Type B pancreatic cell (in vitro differentiated cells): ENCODE results near the gene RPL28. TPM values are rescaled to one million over a fixed set of nuclear protein-coding genes. Genes with fewer than 3 reads are reported as not detected.

ENCODE experiments used
- DNase-seq: peaks from one replicate; pipeline ENCODE4 v3.0.0; 2021; ENCODE audit warnings: mixed read lengths; ENCODE audit not compliant: unreplicated experiment; ENCODE audit errors: extremely low spot score
- H3K27ac Mint-ChIP-seq: 2 replicates; pipeline ENCODE4 v1.8.0; 2021; ENCODE audit warnings: mild to moderate bottlenecking, mixed read lengths
- H3K27me3 Mint-ChIP-seq: 2 replicates; pipeline ENCODE4 v1.8.0; 2021; ENCODE audit warnings: mixed read lengths
- H3K36me3 Mint-ChIP-seq: 2 replicates; pipeline ENCODE4 v1.8.0; 2021; ENCODE audit warnings: mixed read lengths
- H3K4me1 Mint-ChIP-seq: one replicate; pipeline ENCODE4 v1.8.0; 2021; ENCODE audit warnings: mixed read lengths; ENCODE audit not compliant: unreplicated experiment
- H3K4me3 Mint-ChIP-seq: 2 replicates; pipeline ENCODE4 v1.8.0; 2021; ENCODE audit warnings: mild to moderate bottlenecking, mixed read lengths
- H3K9me3 Mint-ChIP-seq: 2 replicates; pipeline ENCODE4 v1.8.0; 2021; ENCODE audit warnings: mixed read lengths
- total RNA-seq: library from RNA; stranded (reverse); gene quantifications from 2 replicates; pipeline ENCODE4 v1.2.1, GENCODE V29; 2021; ENCODE audit warnings: low replicate concordance
- TF ChIP-seq, protein P1 (sequence below): fragments of 200-600 bp; sonication (generic); conservative IDR thresholded peaks from 2 replicates; pipeline ENCODE4 v1.5.0; 2021; ENCODE audit warnings: antibody characterized with exemption, mild to moderate bottlenecking

The RPL28 gene
- total RNA-seq, 1 donor from 2014 or later, result 1,799 TPM

DNA sequence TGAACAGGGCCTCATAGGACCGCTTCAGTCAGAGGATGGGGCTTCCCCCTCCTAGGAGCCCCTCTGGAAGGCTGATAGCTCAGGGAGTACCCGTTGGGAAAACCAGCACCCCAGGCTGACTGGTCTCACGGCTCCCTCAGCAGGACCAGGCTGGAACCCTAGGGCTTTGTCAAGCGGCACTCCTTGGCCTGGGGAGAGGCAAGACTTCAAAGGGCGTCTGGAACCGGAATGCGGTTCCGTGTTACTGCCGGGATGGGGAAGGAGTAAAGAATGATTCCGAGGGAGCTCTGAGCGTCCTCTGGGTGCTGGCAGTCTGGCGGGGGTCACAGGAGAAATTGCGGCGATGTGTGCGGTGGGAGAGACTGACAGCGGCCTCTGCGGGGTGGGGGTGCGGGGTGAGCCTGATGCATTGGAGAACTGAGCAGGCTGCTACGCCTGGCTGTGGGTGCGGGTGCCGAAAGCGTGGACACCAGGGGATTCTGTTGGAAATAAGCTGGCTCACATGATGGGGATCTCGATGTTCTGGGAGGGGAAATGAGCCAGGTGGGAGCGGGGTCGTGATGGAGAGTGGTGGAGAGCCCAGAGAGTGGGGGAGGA is 33.1 kb upstream of the RPL28 start:
- no peak for DNase-seq
- Mint-ChIP-seq H3K9me3 (no peaks in the 10 kb centered on the region), H3K4me3 (peak overlapping the region; percentile 79), H3K27me3 (peaks cover 66% of the 10 kb centered on the region), H3K4me1 (peaks cover 12% of the 10 kb centered on the region), H3K36me3 (no peaks in the 10 kb centered on the region), H3K27ac (no peak overlapping the region)
- TF ChIP-seq, protein P1, sequence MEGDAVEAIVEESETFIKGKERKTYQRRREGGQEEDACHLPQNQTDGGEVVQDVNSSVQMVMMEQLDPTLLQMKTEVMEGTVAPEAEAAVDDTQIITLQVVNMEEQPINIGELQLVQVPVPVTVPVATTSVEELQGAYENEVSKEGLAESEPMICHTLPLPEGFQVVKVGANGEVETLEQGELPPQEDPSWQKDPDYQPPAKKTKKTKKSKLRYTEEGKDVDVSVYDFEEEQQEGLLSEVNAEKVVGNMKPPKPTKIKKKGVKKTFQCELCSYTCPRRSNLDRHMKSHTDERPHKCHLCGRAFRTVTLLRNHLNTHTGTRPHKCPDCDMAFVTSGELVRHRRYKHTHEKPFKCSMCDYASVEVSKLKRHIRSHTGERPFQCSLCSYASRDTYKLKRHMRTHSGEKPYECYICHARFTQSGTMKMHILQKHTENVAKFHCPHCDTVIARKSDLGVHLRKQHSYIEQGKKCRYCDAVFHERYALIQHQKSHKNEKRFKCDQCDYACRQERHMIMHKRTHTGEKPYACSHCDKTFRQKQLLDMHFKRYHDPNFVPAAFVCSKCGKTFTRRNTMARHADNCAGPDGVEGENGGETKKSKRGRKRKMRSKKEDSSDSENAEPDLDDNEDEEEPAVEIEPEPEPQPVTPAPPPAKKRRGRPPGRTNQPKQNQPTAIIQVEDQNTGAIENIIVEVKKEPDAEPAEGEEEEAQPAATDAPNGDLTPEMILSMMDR, result no peak

DNA sequence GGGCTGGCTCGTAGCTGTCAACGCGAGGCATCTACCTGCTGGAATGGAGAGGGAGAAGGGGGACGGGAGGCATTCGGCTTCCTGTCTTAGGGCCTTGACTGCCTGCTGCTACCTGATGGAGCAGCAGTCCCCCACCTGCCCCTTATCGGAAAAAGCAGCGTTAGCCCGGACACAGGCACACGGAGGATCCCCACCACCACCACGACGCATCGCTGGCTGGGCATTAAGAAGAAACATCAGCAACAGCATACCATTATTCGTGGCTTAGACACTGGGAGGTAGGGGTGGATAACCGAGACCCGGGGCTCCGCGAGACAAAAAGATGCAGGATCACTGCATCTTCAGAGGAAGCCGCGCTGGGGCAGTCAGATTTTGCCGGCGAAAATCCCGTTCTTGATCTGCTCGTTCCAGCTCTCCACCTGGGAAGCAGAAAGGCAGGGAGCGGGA is 32.4 kb upstream of the RPL28 start:
- Mint-ChIP-seq H3K4me1 (peaks cover 7% of the 10 kb centered on the region), H3K36me3 (no peaks in the 10 kb centered on the region), H3K4me3 (peak overlapping the region; percentile 79), H3K9me3 (no peaks in the 10 kb centered on the region), H3K27me3 (peaks cover 72% of the 10 kb centered on the region), H3K27ac (no peak overlapping the region)
- DNase-seq, result no peak
- TF ChIP-seq, protein P1, result no peak

DNA sequence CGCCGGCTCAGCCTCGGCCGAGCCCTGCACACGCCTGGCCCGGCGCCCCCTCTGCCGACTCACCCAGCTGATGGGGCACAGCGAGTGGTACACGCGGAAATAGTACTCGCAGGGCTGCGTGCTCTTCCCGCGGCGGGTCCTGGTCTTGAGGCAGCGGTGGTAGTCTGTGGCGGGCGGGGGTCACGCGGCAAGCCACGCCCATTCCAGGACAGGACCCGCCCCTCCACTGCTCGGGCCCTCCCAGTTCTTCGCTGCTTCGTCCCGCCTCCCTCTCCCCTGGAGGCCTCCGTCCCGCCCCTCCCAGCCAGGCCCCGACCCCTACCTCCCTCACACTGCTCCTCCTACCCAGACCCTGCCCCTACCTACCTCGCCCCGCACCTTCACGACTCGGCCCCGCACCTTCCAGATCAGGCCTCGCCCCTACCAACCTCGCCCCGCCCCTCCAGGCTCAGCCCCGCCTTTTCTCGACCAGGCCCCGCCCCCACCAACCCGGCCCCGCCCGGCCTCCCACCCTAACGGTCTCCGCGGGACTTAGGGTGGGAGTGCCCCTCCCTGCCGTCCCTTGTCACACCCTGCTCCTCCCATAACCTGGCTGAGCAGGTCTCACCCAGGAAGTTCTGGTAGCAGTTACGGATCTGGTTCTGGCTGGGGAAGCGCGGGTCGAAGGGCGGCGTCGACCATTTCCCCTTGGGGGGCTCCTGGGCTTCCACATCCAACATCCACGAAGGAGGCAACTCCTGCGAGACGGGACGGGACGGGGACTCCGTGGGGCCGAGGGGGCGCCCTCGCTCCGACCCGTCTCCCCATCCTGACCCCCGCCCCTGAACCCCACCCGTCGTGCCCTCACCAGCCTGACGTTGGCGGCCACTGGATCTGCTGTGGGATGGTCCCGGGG is 31.7 kb upstream of the RPL28 start:
- peaks cover 72% of the 10 kb centered on the region for H3K27me3 Mint-ChIP-seq
- H3K9me3 Mint-ChIP-seq, result no peaks in the 10 kb centered on the region
- H3K36me3 Mint-ChIP-seq, result no peaks in the 10 kb centered on the region
- DNase-seq, result peak; percentile 75
- peaks cover 7% of the 10 kb centered on the region for H3K4me1 Mint-ChIP-seq
- TF ChIP-seq, protein P1, result no peak
- H3K4me3 Mint-ChIP-seq, result peak overlapping the region; percentile 79
- no peak overlapping the region for H3K27ac Mint-ChIP-seq

DNA sequence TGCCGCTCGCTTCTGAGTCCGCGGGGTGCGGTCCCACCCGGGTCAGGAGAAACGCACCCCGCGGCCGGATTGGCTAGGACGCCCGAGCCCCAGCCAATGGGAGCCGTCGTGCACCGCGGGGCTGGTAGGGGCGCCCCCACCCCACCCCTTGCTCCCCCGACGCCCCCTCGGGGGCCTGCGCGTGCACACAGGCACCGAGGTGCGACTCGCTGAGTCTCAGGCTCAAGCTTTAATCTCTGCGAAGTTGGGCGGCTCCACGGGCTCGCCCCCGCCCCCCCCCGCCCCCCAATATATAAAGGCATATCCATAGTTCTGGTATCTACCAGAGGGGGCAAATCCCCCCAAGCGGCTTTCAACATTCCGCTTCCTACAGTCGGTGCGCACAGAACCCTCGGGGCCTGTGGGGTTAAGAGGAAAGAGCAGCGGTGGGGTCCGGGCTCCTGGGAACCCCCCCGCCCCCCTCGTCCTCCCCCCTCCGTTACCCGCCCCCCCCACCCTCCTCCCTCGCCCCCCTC is 31.0 kb upstream of the RPL28 start, which contains the start of gene COX6B2:
Gene COX6B2, minus strand, starts transcription at position 22 of the 515 bp plus-strand sequence. CDS start 198 bp downstream, outside the sequence.
- Mint-ChIP-seq H3K36me3 (no peaks in the 10 kb centered on the region), H3K9me3 (no peaks in the 10 kb centered on the region), H3K4me1 (peaks cover 7% of the 10 kb centered on the region), H3K4me3 (peak within 1 kb of the TSS; percentile 79), H3K27me3 (peaks cover 72% of the 10 kb centered on the region), H3K27ac (no peak within 1 kb of the TSS)
- DNase-seq, result no peak
- TF ChIP-seq, protein P1, result no peak

DNA sequence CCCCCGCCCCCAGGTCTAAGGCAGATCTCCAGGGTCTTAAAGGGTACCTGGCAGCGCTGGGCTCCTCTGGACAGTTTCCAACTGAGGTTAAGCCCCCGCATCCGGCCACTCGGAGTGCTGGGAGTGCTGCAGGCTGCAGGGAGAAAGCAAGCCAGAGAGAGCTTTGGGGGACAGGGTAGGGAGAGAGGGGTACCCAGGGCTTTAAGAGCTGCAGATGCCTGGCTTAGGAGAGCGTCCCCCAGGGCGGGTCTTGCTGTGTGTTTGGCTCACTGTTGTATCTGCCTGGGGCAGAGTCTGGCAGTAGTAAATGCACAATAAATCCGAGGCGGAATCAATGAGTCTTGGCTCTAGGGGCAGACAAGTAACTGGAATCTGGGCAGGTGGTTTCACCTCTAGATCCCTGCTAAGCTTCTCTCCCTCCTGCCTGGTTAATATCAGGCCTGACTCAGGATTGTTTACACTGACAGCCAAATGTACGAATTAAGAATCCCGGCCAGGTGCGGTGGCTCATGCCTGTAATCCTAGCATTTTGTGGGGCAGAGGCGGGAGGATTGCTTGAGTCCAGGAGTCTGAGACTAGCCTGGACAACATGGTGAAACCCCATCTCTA is 30.4 kb upstream of the RPL28 start:
- DNase-seq, result no peak
- peaks cover 7% of the 10 kb centered on the region for H3K4me1 Mint-ChIP-seq
- H3K9me3 Mint-ChIP-seq, result no peaks in the 10 kb centered on the region
- H3K27ac Mint-ChIP-seq, result no peak overlapping the region
- TF ChIP-seq, protein P1, result no peak
- peaks cover 72% of the 10 kb centered on the region for H3K27me3 Mint-ChIP-seq
- H3K36me3 Mint-ChIP-seq, result no peaks in the 10 kb centered on the region
- H3K4me3 Mint-ChIP-seq, result peak overlapping the region; percentile 51
